GM21390 (cell line): ENCODE measurements around the gene POC1A.

Experiments
- ATAC-seq: cut with Tn5 transposase; IDR thresholded peaks from one replicate; pipeline ENCODE4 v1.9.1; 2021; ENCODE audit not compliant: unreplicated experiment

POC1A gene

GRCh38 chr3:52108302-52109232 lies 45.7 kb downstream of the POC1A start:
- no peak for ATAC-seq

GRCh38 chr3:52106951-52107611 lies 47.1 kb downstream of the POC1A start:
- no peak for ATAC-seq

GRCh38 chr3:52104684-52105640 lies 49.3 kb downstream of the POC1A start:
- no peak for ATAC-seq

DNA sequence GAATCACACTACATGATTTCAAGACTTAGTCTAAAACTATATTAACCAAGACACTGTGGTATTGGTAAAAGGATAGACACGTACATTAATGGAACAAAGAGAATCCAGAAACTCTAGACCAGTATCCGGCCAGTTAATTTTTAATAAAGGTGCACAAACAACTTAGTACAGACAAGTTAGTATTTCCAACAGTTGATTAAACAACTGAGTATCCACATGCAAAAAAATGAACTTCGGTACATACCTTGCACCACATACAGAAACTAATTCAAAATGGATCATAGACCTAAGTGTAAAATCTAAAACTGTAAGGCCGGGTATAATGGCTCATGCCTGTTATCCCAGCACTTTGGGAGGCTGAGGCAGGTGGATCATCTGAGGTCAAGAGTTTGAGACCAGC lies 51.3 kb downstream of the POC1A start:
- ATAC-seq, result no peak

DNA sequence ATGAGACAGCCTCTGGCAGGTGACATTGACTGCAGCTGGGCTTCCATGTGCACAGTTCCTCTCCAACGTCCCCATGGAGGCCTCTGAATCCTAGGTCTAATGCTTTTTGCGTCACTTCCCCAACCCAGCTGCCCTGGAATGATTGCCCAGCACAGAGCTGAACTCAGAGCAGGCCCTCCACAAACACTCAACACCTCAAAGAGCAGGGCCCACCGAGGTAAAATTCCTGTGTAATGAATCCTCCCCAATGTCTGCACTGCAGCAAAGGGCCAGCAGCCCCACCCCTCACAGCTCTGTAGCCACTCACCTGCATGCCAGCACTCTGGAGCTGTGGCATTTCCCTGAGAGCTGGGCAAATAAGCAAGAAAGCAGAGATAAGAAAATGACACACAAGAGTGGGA lies 55.2 kb downstream of the POC1A start:
- no peak for ATAC-seq

DNA sequence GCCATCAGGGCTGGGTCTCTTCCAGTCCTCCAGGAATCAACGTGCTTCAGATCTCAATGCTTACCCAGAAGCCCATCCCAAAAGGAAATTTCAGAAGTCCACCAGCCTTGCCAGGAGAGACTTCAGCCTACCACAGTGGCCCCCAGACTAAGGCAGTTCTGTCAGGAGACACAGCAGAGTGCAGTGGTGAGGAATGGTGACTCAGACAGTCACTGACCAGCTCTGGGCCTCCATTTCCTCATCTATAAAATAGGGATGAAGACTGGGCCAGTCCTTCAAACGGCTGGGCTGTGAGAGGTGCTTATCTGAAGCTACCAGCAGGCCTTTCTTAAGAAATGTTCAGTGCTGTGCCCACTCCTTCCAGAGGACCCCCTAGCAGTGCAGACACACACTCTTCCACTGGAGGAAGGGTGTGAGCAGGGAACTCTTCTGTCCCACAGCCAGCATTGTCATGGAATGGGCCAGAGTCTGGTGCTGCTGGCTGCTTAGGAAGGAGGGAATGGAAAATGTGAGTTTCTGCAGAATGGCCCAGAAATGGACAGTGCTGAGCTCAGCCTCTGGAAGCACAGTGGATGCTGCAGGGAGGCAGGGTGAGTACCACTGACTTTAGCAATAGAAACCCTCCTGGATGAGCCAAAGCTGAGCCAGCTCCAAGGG lies 56.2 kb downstream of the POC1A start:
- no peak for ATAC-seq

- ATAC-seq, result no peak
Measured at GRCh38 chr3:52095990-52096775, 58.0 kb downstream of the POC1A start.

- ATAC-seq, result no peak
Measured at GRCh38 chr3:52094571-52095485, 59.4 kb downstream of the POC1A start.

DNA sequence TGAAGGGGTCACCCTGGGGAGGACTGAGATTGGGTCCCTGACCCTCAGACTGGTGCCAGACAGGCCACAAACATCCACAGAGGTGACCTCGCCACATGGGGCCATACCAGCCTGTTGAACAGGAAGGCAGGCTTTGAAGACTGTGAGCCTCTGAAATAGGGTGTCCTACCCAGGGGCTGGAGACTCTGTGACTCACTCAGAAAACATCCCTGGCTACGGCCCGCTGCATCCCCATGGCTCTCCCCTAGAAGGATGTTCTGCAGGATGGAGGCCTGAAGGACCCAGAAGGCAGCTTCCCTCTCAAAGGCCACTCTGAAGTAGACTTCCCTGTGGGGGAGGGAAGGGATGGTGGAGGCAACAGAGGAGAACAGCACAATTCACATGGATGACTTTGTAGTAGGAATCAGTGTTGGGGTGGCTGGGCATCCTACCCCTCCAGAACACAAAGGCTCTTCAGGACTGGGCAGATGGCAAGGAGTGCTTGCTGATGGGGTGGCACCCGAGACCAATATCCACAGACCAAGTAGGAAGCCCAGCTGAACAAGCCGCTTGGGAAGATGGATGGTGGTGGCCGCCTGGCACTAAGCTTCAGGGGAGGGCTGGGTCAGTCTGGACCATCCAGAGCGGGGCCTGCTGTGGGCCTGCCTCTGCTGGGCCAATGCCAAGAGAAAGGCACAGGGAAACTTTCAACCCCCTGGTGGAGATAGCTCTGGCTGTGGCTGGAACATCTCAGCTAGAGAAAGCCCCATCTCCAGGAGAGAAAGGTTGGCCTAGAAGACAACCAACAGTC lies 60.3 kb downstream of the POC1A start:
- ATAC-seq, result no peak

DNA sequence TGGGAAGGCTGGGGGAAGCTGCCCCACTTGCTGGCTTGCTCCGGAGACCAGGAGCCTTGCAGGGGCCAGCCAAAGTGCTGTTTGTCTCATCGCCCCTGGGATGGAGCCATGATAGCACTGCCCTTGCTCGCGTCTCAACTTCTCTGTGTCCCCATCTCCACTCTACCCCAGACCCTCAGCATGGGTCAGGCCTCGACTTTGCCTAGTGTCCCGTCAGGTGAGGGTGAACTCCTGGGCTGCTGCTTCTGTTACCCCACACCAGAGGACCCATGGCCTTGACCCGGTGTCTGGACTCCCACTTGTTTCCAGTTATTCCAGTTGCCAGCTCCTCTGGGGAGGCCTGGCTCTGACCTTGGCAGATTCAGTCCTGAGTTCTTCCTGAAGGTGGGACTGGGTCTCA lies 61.3 kb downstream of the POC1A start:
- ATAC-seq, result no peak

GRCh38 chr3:52092271-52092660 lies 62.0 kb downstream of the POC1A start:
- ATAC-seq, result no peak

DNA sequence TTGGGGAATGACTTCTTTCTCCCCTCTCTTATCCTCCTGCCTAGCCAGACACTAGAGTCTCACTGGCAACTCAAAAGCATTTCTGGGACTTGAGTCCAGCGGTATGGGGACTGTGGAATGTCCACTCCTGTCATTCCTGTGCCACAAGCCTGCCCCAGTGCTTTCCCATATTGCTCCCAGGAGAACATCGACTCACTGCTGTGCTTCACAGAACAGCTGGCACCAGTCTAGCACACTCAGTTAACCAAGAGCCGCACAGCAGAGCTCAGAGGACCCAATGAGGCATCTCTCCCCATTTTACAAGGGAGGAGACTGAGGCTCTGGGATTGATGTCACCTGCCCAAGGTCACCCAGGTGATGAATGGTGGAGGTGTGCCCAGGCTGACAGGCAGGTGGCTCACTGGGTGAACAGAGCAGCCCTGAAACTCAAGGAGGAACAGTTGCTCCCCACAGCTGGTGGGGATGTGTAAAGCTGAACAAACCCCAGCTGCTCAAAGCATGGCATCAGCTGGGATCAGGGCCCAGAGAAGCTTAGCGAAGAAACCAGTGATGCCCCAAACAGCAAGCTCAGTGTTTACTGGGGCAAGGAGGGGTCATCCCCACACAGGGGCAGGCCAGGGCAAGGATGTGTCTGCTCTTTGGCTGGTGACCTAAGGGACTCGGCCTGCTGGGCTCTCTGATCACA lies 62.5 kb downstream of the POC1A start:
- ATAC-seq, result no peak

DNA sequence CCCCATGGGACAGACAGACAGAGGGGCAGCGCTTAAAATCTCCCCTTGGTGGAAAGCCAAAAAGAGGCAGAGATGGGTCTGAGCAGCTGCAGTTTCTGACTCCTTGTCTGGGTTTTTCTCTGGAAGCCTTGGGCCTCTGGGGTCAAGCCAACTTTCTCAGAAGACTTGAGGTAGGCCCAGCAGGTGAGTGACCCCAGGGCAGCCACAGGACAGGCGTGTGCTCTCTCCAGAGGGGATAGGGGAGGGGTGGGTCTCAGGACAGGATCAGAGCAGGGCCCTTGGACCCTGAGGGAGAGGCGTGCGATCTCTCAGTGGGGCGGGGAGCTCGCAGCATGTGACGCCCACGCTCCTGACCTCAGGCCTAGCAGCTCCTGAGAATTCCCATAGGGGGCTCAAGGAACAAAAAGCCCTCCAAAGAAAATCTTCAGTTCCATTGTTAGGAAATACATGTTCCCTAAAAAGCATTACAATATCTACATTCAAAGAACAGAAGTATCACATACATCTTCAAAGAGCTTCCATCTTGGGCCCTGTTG lies 63.2 kb downstream of the POC1A start:
- ATAC-seq, result no peak

DNA sequence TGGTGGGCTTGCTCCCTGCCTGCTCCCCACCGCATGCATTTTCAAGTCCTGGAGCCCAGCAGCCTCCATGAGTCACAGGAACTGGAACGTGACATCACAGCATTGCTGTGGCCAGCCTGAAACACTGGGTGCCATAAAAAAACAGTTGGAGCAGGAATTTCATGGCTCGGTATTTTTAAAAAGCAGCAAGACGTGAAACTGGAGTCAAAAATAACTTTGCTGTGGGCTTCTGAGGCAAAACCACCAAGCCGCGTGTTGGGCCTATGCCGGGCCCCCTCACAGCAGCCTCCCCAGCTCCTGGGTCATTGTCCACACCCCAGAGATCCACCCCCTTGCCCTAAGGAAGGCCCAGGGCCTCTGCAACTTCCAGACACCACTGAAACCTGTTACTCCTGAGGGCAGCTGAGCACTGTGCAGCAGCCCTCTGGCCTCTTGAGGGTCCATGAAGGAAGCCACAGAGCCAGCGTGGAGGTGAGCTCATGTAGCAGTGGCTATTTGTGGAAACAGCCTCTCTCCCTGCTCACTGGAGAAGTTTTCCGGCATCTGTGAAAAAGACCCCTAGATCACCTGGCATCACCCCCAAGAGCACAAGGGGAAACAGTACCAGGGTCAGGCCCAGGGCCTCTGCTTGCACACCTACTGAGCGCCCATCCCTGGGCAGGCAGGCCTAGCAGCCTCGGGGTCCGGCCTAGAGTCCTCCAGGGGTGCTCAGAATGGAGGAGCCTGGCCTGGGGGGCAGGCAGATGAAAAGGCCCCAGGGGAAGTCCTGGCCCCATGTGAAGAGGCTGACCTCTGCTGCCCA lies 63.9 kb downstream of the POC1A start:
- ATAC-seq, result no peak

- no peak for ATAC-seq
Measured at GRCh38 chr3:52089691-52090090, 64.5 kb downstream of the POC1A start.
